HepG2 (cell line): ENCODE data around the gene CHCHD3. TPM values are rescaled to one million over a fixed set of nuclear protein-coding genes. Genes with fewer than 3 reads are reported as not detected.

Experiments used
- ATAC-seq: fragments of 200-7000 bp; cut with Tn5 transposase; 3 replicates; pipeline ENCODE4 v1.9.1; 2020; ENCODE audit warnings: mild to moderate bottlenecking, moderate library complexity
- BruUV-seq: library from RNA; stranded (reverse); fragments of 400-500 nt; replicated peaks from 2 replicates; lab custom pipeline; 2021; lab: Mats Ljungman, UMichigan
- CTCF ChIA-PET: fragments of 300-600 bp; formaldehyde crosslinking; extraction: SDS; loops from one replicate; lab custom pipeline; 2021; ENCODE audit warnings: low total read pairs, inconsistent platforms, low intra/inter-chr PET ratio; lab: Yijun Ruan, JAX
- POLR2A ChIA-PET: fragments of 350-600 bp; sonication (Branson Sonifier 250); formaldehyde crosslinking; loops from one replicate; lab custom pipeline; 2020; ENCODE audit warnings: antibody characterized with exemption, inconsistent platforms; lab: Yijun Ruan, JAX
- DNase-seq: peaks from one replicate; pipeline ENCODE4 v3.0.0-alpha.2; 2015; ENCODE audit warnings: low spot score
- FAIRE-seq: peaks from 3 replicates; lab custom pipeline; 2011; peaks lifted over from hg19 to GRCh38; lab: Jason Lieb, UNC
- H2AFZ ChIP-seq: one replicate; pipeline ENCODE4 v1.6.1; 2011; ENCODE audit warnings: low read length, inconsistent platforms
- H3K27ac ChIP-seq: fragments of 300-600 bp; 3 replicates; pipeline ENCODE4 v1.8.0; 2011; ENCODE audit warnings: mixed run types, mild to moderate bottlenecking, mixed read lengths, low read length, inconsistent platforms; ENCODE audit not compliant: insufficient read depth; ENCODE audit errors: extremely low read length
- H3K27me3 ChIP-seq, 2 experiments: fragments of 200-600 bp in 1 of 2; 2 replicates in 1 of 2; 3 replicates in 1 of 2; pipeline versions ENCODE4 v1.6.0 to v1.8.0; 2011; ENCODE audit warnings: low read length in 2 of 2, mild to moderate bottlenecking in 2 of 2, moderate library complexity in 2 of 2, inconsistent platforms in 1 of 2; ENCODE audit not compliant: insufficient read depth in 2 of 2, control insufficient read depth in 1 of 2
- H3K36me3 ChIP-seq, 2 experiments: fragments of 200-600 bp in 1 of 2; replicated peaks in 1 of 2; 2 replicates in 1 of 2; 3 replicates in 1 of 2; pipeline versions ENCODE4 v1.5.1 to v1.8.0; 2011; ENCODE audit warnings: low read length in 2 of 2, inconsistent platforms in 1 of 2; ENCODE audit not compliant: insufficient read depth in 2 of 2, control insufficient read depth in 1 of 2
- H3K4me1 ChIP-seq: 2 replicates; pipeline ENCODE4 v1.5.1; 2012; ENCODE audit warnings: low read length, inconsistent platforms; ENCODE audit not compliant: insufficient read depth
- H3K4me2 ChIP-seq: 2 replicates; pipeline ENCODE4 v1.6.0; 2011; ENCODE audit warnings: low read depth, low read length, inconsistent platforms
- H3K4me3 ChIP-seq, 3 experiments: fragments of 200-600 bp in 1 of 3; sonication (generic), shearing (Covaris generic) in 1 of 3; replicated peaks in 1 of 3; 2 replicates each; pipeline ENCODE4 v1.5.1; 2011 to 2016; ENCODE audit warnings: low read length in 3 of 3, inconsistent platforms in 2 of 3, low read depth in 2 of 3, mild to moderate bottlenecking in 2 of 3, control low read depth in 1 of 3, mixed read lengths in 1 of 3; ENCODE audit not compliant: insufficient read depth in 1 of 3
- H3K79me2 ChIP-seq: one replicate; pipeline ENCODE4 v1.6.1; 2011; ENCODE audit warnings: low read length, inconsistent platforms; ENCODE audit not compliant: insufficient read depth
- H3K9ac ChIP-seq: 2 replicates; pipeline ENCODE4 v1.6.0; 2011; ENCODE audit warnings: mild to moderate bottlenecking, low read depth, low read length, inconsistent platforms; ENCODE audit not compliant: insufficient read depth
- H3K9me3 ChIP-seq: 2 replicates; pipeline ENCODE4 v1.5.1; 2012; ENCODE audit warnings: mild to moderate bottlenecking, low read length
- H4K20me1 ChIP-seq: 2 replicates; pipeline ENCODE4 v1.6.0; 2011; ENCODE audit warnings: inconsistent platforms, mild to moderate bottlenecking, low read length, moderate library complexity; ENCODE audit not compliant: insufficient read depth
- CHCHD3 ChIP-seq: sonication (generic); formaldehyde crosslinking; IDR thresholded peaks from 2 replicates; pipeline ENCODE4 v1.8.0; 2022; ENCODE audit warnings: mild to moderate bottlenecking, missing genetic modification reagents, moderate library complexity
- IKZF1 ChIP-seq: fragments of 450-650 bp; IDR thresholded peaks from 2 replicates; pipeline ENCODE4 v1.7.1; 2016
- NFYB ChIP-seq: sonication (generic); formaldehyde crosslinking; IDR thresholded peaks from 2 replicates; pipeline ENCODE4 v1.4.0; 2020; ENCODE audit warnings: missing genetic modification reagents
- PAX8 ChIP-seq: sonication (generic); formaldehyde crosslinking; IDR thresholded peaks from 2 replicates; pipeline ENCODE4 v1.8.0; 2022; ENCODE audit warnings: mild to moderate bottlenecking, missing genetic modification reagents, borderline replicate concordance
- SP5 ChIP-seq: IDR thresholded peaks from 2 replicates; pipeline ENCODE4 v1.6.1; 2016; ENCODE audit warnings: low read depth, borderline replicate concordance
- ZNF577 ChIP-seq: sonication (generic); formaldehyde crosslinking; IDR thresholded peaks from 2 replicates; pipeline ENCODE4 v1.4.0; 2020; ENCODE audit warnings: mild to moderate bottlenecking, low read depth, missing genetic modification reagents, borderline replicate concordance
- ZNF605 ChIP-seq: sonication (generic); formaldehyde crosslinking; IDR thresholded peaks from 2 replicates; pipeline ENCODE4 v1.8.0; 2022; ENCODE audit warnings: mild to moderate bottlenecking, missing genetic modification reagents
- ZNF737 ChIP-seq: sonication (generic); formaldehyde crosslinking; IDR thresholded peaks from 2 replicates; pipeline ENCODE4 v1.5.0; 2020; ENCODE audit warnings: missing genetic modification reagents, mild to moderate bottlenecking, borderline replicate concordance
- ZSCAN20 ChIP-seq: sonication (generic); formaldehyde crosslinking; IDR thresholded peaks from 2 replicates; pipeline ENCODE4 v1.4.0; 2020; ENCODE audit warnings: missing genetic modification reagents, mild to moderate bottlenecking, borderline replicate concordance
- WGBS: methylation state at CpG from one replicate; pipeline ENCODE4 v1.1.6; 2017; ENCODE audit warnings: low lambda C conversion rate; 5-methylcytosine and 5-hydroxymethylcytosine counted together
- in situ Hi-C: cut with HindIII; loops from 2 replicates; pipeline ENCODE4 v1.10.0; 2017; ENCODE audit warnings: low pct_unique_long_range_greater_than_20kb; ENCODE audit not compliant: extremely low pct_ligation_motif_present
- intact Hi-C: fragments of 100-400 bp; cut with micrococcal nuclease; formaldehyde crosslinking; loops from one replicate; pipeline ENCODE4 v1.10.0; 2022; ENCODE audit not compliant: unreplicated experiment
- polyA plus RNA-seq, 8 experiments: library from polyadenylated mRNA; depleted of rRNA in 3 of 8; stranded (reverse) in 7 of 8; unstranded in 1 of 8; fragments of >200 nt; fragmentation: Illumina TruSeq in 4 of 8; extraction: Trizol in 4 of 8; gene quantifications; 2 replicates each; pipeline versions ENCODE4 v1.2.1 to v1.2.3, GENCODE V29; 2011 to 2016; ENCODE audit warnings: low read depth in 4 of 8, missing spikeins in 1 of 8, mixed read lengths in 1 of 8; ENCODE audit not compliant: insufficient read depth in 1 of 8
- total RNA-seq, 5 experiments: library from RNA; depleted of rRNA; stranded (reverse); fragments of >200 nt; fragmentation: Illumina TruSeq; extraction: Trizol; gene quantifications; 2 replicates each; pipeline ENCODE4 v1.2.3, GENCODE V29; 2016; ENCODE audit warnings: low read depth in 1 of 5

The CHCHD3 gene
- total and polyA plus RNA-seq, 2 of the 13 experiments (the other 11 are each of a cell fraction or from before 2014, with no cell fraction given) = 32.7 to 86.8 TPM

DNA sequence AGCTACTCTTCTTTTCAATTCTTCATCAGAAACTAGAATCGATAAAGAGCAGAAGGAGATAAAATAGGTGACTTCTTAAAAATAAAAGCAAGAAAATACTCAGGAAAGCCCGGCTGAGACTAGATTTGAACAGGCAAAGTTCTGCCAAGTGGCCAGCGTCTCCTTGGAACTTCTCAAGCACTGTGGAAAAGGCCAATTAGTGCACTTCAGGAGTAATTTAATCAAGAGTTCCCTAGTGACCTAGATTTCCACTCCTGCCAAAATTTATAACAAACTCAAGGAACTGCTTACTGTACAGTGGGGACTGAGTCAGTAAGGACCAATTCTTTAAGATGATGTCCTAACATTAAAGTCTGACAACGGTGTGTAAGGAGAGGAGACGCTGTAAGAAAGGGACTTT lies 57.3 kb downstream of the CHCHD3 start (continued):
- TF ChIP-seq PAX8 (CRISPR knock-in tag) = no peak

DNA sequence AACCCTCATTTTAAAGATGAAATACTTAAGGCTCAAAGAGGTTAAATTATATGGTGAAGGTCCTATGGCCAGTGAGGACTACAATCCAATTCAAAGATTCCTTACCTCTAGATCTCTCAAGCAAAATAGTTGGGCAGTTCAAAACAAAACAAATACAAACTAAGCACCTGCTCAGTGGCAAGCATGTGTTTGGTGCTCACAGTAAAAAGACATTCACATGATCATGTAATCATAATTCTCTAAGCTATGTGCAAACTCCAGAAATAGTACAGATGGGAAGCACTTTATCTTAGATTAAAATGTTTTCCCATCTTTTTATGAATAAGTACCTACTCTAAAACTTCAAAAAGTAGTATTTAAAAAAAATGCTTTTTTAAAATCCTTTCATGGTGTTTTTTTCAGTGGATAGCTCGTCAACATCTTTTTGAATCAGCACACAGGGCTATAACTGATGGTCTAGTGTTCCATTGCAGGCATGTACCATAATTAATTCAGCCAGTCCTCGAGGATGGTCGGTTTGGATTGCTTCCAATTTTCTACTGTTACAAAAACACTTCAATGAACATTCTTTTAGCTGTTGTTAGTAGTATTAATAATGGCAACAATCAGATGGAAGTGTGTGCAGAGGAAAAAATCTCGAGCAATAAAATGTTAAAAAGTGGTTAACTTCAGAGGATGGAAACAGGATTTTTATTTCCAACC lies 58.4 kb downstream of the CHCHD3 start:
- CTCF ChIA-PET = no interaction called here
- in situ Hi-C loops = no loop called here
- no peaks in the 10 kb centered on the region for H3K79me2 ChIP-seq
- no peak overlapping the region for H3K4me3 ChIP-seq
- ATAC-seq = no peak
- no peak overlapping the region for H3K4me2 ChIP-seq
- H3K27me3 ChIP-seq = no peaks in the 10 kb centered on the region
- no peaks in the 10 kb centered on the region for H4K20me1 ChIP-seq
- intact Hi-C loops = no loop called here
- BruUV-seq = no TSS peak
- POLR2A ChIA-PET = no interaction called here
- TF ChIP-seq SP5 (CRISPR knock-in tag) = no peak
- TF ChIP-seq ZNF577 (CRISPR knock-in tag) = no peak
- no peak for TF ChIP-seq ZNF605 (CRISPR knock-in tag)
- TF ChIP-seq CHCHD3 (CRISPR knock-in tag) = no peak
- 93% methylated on average over 4 of the region's 4 CpGs for WGBS
- no peaks in the 10 kb centered on the region for H3K4me1 ChIP-seq
- H3K9ac ChIP-seq = no peak overlapping the region
- H3K36me3 ChIP-seq = peaks cover 0 to 8% of the 10 kb centered on the region in 2 experiments; a peak in 2 of 5 replicates
- DNase-seq = no peak
- no peaks in the 10 kb centered on the region for H3K9me3 ChIP-seq
- no peak overlapping the region for H3K27ac ChIP-seq
- H2AFZ ChIP-seq = no peak overlapping the region
- FAIRE-seq = no peak

- DNase-seq (no peak), FAIRE-seq (no peak), ATAC-seq (no peak)
- no peaks in the 10 kb centered on the region for H4K20me1 ChIP-seq
- H3K9ac ChIP-seq = no peak overlapping the region
- peaks cover 0 to 8% of the 10 kb centered on the region in 2 experiments; a peak in 2 of 5 replicates for H3K36me3 ChIP-seq
- H3K27me3 ChIP-seq = no peaks in the 10 kb centered on the region
- intact Hi-C loops (no loop called here), in situ Hi-C loops (no loop called here)
- H3K4me1 ChIP-seq = no peaks in the 10 kb centered on the region
- CTCF ChIA-PET = no interaction called here
- no peaks in the 10 kb centered on the region for H3K9me3 ChIP-seq
- BruUV-seq = no TSS peak
- no peak overlapping the region for H3K27ac ChIP-seq
- no peak overlapping the region for H2AFZ ChIP-seq
- no peaks in the 10 kb centered on the region for H3K79me2 ChIP-seq
- POLR2A ChIA-PET = no interaction called here
- H3K4me3 ChIP-seq = no peak overlapping the region
- H3K4me2 ChIP-seq = no peak overlapping the region
- TF ChIP-seq IKZF1 = no peak
- TF ChIP-seq NFYB (CRISPR knock-in tag) = no peak
- no peak for TF ChIP-seq ZSCAN20
- no peak for TF ChIP-seq ZNF737
Observed at GRCh38 chr7:133022661-133023060, 59.2 kb downstream of the CHCHD3 start.
